RWPE1 (cell line): ENCODE results near the gene MAGOHB.
A peak's percentile ranks its signal among the peaks of the same experiment; 100 is the strongest.
"Not testable (repeated sequence)": the region's sequence is repeated elsewhere in the genome, so short reads cannot be mapped to it uniquely, and the experiment has no call there.

Source experiments
- CTCF ChIA-PET: fragments of 350-600 bp; sonication (Branson Sonifier 250); formaldehyde crosslinking; extraction: SDS; loops from one replicate; lab custom pipeline; 2021; lab: Yijun Ruan, JAX
- POLR2A ChIA-PET: fragments of 400-600 bp; formaldehyde crosslinking; extraction: SDS; loops from one replicate; lab custom pipeline; 2020; ENCODE audit warnings: antibody characterized with exemption; ENCODE audit not compliant: low non-redundant PET; lab: Yijun Ruan, JAX
- DNase-seq: peaks from one replicate; pipeline ENCODE4 v3.0.0; 2012; ENCODE audit warnings: low spot score
- H3K27ac ChIP-seq: fragments of 450-650 bp; 2 replicates; pipeline ENCODE4 v1.5.1; 2017
- CTCF ChIP-seq: fragments of 450-650 bp; conservative IDR thresholded peaks from 2 replicates; pipeline ENCODE4 v1.5.1; 2017; ENCODE audit warnings: low read depth, mild to moderate bottlenecking

The MAGOHB gene

GRCh38 chr12:10613349-10614055 lies at the start of gene MAGOHB:
TSS of gene MAGOHB (minus strand) at chr12:10613609. CDS start at chr12:10613532, 77 bp downstream.
- H3K27ac ChIP-seq: peak within 1 kb of the TSS; percentile 69
- CTCF ChIA-PET: interaction anchor here (1.1 kb wide), 1 partner anchor 61 kb away, joined by 3 read pairs; no protein-coding TSS in a partner anchor
- DNase-seq: peak; percentile 90
- POLR2A ChIA-PET: no interaction called here
- TF ChIP-seq CTCF: no peak

- TF ChIP-seq CTCF: no peak
- ChIA-PET CTCF (interaction anchor here (0.7 kb wide), 1 partner anchor 72 kb away, joined by 3 read pairs; no protein-coding TSS in a partner anchor), POLR2A (no interaction called here)
- H3K27ac ChIP-seq: no peak overlapping the region
- DNase-seq: no peak
These were observed 47.9 kb upstream of the MAGOHB start for GRCh38 chr12:10661338-10661737.

- H3K27ac ChIP-seq: no peak overlapping the region
- ChIA-PET CTCF (no interaction called here), POLR2A (no interaction called here)
- no peak for TF ChIP-seq CTCF
- no peak for DNase-seq
These were observed 40.6 kb upstream of the MAGOHB start for GRCh38 chr12:10654003-10654402.

- DNase-seq: no peak
- ChIA-PET POLR2A (no interaction called here), CTCF (no interaction called here)
- no peak for TF ChIP-seq CTCF
- H3K27ac ChIP-seq: no peak overlapping the region
These were observed 38.8 kb upstream of the MAGOHB start for GRCh38 chr12:10652192-10652591.

GRCh38 chr12:10646576-10646975 lies 33.2 kb upstream of the MAGOHB start:
- CTCF ChIA-PET, DNase-seq, POLR2A ChIA-PET, H3K27ac ChIP-seq: not testable (repeated sequence)

- CTCF ChIA-PET: no interaction called here
These were observed 32.5 kb upstream of the MAGOHB start for GRCh38 chr12:10645910-10646309.

More at GRCh38 chr12:10645910-10646309, 32.5 kb upstream of the MAGOHB start:
- H3K27ac ChIP-seq: no peak overlapping the region
- POLR2A ChIA-PET: no interaction called here
- no peak for TF ChIP-seq CTCF
- no peak for DNase-seq
